Peyer's patch (tissue), 4 donors: ENCODE results near the gene NTNG1. TPM values are rescaled to one million over a fixed set of nuclear protein-coding genes. Genes with fewer than 3 reads are reported as not detected.

Experiments
- DNase-seq, 3 donors: peaks; one replicate each; pipeline ENCODE4 v3.0.0-alpha.2; 2017 to 2019
- H3K27ac ChIP-seq, 4 donors: fragments of 200-600 bp; sonication (generic); one replicate each; pipeline ENCODE4 v1.5.1; 2016 to 2019
- H3K27me3 ChIP-seq, 2 donors: fragments of 200-600 bp; sonication (generic); one replicate each; pipeline ENCODE4 v1.5.1; 2019
- H3K36me3 ChIP-seq, 3 donors: fragments of 200-600 bp; sonication (generic); one replicate each; pipeline ENCODE4 v1.5.1; 2016 to 2019
- H3K4me1 ChIP-seq, 4 donors: fragments of 200-600 bp; sonication (generic); one replicate each; pipeline ENCODE4 v1.5.1; 2016 to 2019
- H3K4me3 ChIP-seq, 4 donors: fragments of 200-600 bp; sonication (generic); 1 replicate in 3 of 4; 2 replicates in 1 of 4; pipeline ENCODE4 v1.5.1; 2016 to 2019; ENCODE audit warnings: mild to moderate bottlenecking in 1 of 4
- H3K9me3 ChIP-seq, 4 donors: fragments of 200-600 bp; sonication (generic); one replicate each; pipeline ENCODE4 v1.5.1; 2016 to 2019; ENCODE audit warnings: mild to moderate bottlenecking in 1 of 4
- POLR2A ChIP-seq, 2 donors: fragments of 450-650 bp; IDR thresholded peaks; one replicate each; pipeline ENCODE4 v1.5.1; 2017; ENCODE audit warnings: antibody characterized with exemption in 2 of 2, mild to moderate bottlenecking in 2 of 2, moderate library complexity in 2 of 2
- total RNA-seq, 4 donors: library from RNA; depleted of rRNA; stranded (reverse); fragments of >200 nt; gene quantifications; one replicate each; pipeline ENCODE4 v1.1.0, GENCODE V29; 2016
- TF ChIP-seq, protein P1 (sequence below), 6 experiments: fragments of 450-650 bp in 4 of 6; fragments of 200-600 bp in 2 of 6; sonication (generic) in 1 of 6; IDR thresholded peaks; one replicate each; pipeline ENCODE4 v1.5.1; 2017 to 2019; ENCODE audit warnings: antibody characterized with exemption in 6 of 6, mild to moderate bottlenecking in 3 of 6, moderate library complexity in 1 of 6

The NTNG1 gene
- total RNA-seq, 4 donors from 2014 or later: 17.3 TPM; not detected in 3

DNA sequence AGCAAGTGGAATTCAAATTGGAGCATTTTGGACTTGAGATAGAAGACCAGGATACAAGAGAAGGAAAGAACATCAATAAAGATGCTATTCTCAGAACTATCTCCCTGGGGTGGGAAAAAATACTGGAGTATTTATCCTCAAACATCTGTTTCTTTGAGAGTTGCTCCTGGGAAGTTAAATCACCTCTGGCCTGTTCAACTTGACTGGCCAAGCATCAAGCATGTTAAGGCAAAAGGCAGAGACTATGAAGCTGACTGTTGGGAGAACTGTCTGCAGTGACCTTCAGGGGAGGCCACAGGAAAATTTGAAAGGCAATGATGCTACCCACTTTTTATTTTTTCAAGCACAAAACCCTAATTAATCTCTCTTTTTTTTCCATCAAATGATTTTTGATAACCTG is 239.0 kb downstream of the NTNG1 start:
- no peak overlapping the region for H3K4me3 ChIP-seq
- H3K27ac ChIP-seq: no peak overlapping the region
- no peak for TF ChIP-seq POLR2A (IDR thresholded peaks at IDR 0.05)
- TF ChIP-seq, protein P1, sequence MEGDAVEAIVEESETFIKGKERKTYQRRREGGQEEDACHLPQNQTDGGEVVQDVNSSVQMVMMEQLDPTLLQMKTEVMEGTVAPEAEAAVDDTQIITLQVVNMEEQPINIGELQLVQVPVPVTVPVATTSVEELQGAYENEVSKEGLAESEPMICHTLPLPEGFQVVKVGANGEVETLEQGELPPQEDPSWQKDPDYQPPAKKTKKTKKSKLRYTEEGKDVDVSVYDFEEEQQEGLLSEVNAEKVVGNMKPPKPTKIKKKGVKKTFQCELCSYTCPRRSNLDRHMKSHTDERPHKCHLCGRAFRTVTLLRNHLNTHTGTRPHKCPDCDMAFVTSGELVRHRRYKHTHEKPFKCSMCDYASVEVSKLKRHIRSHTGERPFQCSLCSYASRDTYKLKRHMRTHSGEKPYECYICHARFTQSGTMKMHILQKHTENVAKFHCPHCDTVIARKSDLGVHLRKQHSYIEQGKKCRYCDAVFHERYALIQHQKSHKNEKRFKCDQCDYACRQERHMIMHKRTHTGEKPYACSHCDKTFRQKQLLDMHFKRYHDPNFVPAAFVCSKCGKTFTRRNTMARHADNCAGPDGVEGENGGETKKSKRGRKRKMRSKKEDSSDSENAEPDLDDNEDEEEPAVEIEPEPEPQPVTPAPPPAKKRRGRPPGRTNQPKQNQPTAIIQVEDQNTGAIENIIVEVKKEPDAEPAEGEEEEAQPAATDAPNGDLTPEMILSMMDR (IDR thresholded peaks at IDR 0.05): no peak
- DNase-seq: no peak
- no peaks in the 10 kb centered on the region for H3K9me3 ChIP-seq
- no peaks in the 10 kb centered on the region for H3K27me3 ChIP-seq
- H3K4me1 ChIP-seq: no peaks in the 10 kb centered on the region
- H3K36me3 ChIP-seq: no peaks in the 10 kb centered on the region

DNA sequence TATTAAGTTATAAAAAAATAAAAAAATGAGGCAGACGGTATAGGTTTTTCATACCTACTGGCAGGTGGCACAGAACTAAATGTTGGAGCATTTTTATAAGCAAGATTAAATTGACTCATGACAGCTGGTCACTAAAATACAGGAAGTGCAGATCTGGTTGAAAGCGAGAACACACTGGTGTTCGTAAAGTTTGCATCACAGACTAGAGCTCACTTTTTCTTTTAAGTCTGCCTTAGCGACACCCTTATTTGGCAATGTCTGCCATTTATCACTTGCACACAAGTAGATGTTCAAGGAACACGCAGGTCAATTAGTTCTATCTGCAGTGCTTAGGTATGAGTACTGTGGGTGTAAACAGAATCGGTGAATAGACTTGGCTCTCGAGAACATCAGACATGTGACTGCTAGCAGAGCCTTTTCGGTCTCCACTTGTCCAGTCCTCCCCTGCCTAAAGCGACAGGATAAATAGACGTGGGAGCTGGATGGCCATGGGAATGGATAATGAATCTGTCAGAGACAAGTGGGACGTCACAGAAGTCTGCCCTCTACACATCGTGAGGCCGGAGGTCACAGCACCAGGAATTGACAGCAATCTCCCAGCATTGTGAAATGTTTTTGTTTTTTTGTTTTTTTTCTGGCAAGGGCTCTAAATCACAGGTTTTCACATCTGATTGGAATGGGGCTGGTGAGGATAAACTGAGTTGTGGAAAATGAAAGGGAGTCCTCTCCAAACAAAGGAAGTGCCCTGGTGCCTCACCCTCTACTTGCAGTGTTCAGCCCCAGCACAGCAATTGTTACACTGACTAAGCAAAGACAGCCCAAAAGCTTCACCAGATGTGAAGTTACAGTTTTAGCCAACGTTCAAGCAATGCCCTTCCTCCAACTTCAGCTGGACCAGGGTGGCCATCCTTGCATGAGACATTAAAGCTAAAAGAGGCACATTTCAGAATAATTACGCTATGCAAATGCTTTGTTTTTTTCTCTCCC is 248.9 kb downstream of the NTNG1 start:
- Histone ChIP-seq H3K9me3 (no peaks in the 10 kb centered on the region), H3K4me1 (no peaks in the 10 kb centered on the region), H3K4me3 (no peak overlapping the region), H3K27me3 (no peaks in the 10 kb centered on the region), H3K27ac (no peak overlapping the region), H3K36me3 (no peaks in the 10 kb centered on the region)
- no peak for TF ChIP-seq POLR2A (IDR thresholded peaks at IDR 0.05)
- TF ChIP-seq, protein P1 (IDR thresholded peaks at IDR 0.05): no peak
- no peak for DNase-seq

DNA sequence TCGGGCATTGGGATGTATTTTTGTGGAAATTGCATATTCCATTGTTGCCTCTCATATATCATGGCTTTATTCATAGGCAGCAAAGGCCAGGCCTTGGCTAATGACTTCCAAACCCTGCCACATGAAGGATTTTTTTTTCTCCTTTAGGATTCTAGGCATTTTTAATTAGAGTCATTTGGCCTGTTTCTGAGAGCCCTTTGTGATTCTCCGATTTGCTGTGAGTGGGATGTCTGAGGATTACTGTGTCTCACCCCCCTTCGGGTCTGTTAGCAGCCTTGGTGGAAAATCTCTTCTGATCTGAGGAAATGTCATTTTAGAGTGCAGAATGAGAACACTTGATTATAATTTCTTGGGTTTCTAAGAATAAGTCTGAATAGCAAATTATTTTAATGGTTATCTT is 253.5 kb downstream of the NTNG1 start:
- Histone ChIP-seq H3K27me3 (no peaks in the 10 kb centered on the region), H3K9me3 (no peaks in the 10 kb centered on the region), H3K36me3 (no peaks in the 10 kb centered on the region), H3K27ac (no peak overlapping the region), H3K4me3 (no peak overlapping the region), H3K4me1 (no peaks in the 10 kb centered on the region)
- no peak for TF ChIP-seq POLR2A (IDR thresholded peaks at IDR 0.05)
- TF ChIP-seq, protein P1 (IDR thresholded peaks at IDR 0.05): no peak
- no peak for DNase-seq

DNA sequence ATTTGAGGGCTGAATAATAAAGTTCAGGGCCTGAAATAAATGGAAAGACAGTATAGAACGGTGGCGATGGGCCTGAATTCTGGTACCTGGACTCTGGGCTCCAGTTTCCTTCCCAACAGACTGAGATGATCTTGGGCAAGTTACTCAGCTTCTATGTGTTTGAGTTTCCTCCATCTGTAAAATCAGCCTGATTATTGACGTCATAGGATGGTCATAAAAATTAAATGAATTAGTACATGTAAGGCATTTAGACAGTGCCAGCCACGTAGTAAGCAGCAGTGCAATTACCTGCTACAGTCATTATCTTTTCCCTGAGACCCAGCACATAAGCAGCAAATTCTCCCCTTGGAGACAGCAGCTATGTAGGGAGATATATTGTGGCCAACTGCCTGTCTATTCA is 260.9 kb downstream of the NTNG1 start:
- TF ChIP-seq, protein P1 (IDR thresholded peaks at IDR 0.05): no peak
- no peak for TF ChIP-seq POLR2A (IDR thresholded peaks at IDR 0.05)
- Histone ChIP-seq H3K27me3 (no peaks in the 10 kb centered on the region), H3K36me3 (no peaks in the 10 kb centered on the region), H3K9me3 (no peaks in the 10 kb centered on the region), H3K4me3 (no peak overlapping the region), H3K27ac (no peak overlapping the region), H3K4me1 (no peaks in the 10 kb centered on the region)
- DNase-seq: no peak

DNA sequence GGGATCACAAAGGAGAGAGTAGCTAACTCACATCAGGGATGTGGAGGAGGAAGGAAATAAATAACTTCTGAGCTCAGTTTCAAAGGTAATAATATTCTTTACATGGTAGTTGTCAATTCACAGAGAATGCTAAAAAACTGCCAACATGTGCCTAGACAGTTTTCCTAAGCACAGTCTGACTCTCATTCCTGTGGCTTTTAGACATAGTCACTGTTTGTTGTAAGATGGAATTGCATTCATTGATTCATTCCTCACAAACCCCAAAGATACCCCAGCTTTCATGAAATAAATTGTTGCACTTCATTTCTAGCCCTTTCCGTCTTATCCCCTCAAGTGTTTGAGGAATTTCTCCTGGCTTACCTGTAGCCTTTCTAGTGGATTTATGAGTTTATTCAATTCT is 263.9 kb downstream of the NTNG1 start:
- H3K4me3 ChIP-seq: no peak overlapping the region
- H3K9me3 ChIP-seq: no peaks in the 10 kb centered on the region
- no peaks in the 10 kb centered on the region for H3K36me3 ChIP-seq
- DNase-seq: no peak
- H3K27ac ChIP-seq: no peak overlapping the region
- H3K27me3 ChIP-seq: no peaks in the 10 kb centered on the region
- TF ChIP-seq, protein P1 (IDR thresholded peaks at IDR 0.05): no peak
- TF ChIP-seq POLR2A (IDR thresholded peaks at IDR 0.05): no peak
- H3K4me1 ChIP-seq: no peaks in the 10 kb centered on the region
